Measurements from ENCODE around the gene MMP11. TPM values are rescaled to one million over a fixed set of nuclear protein-coding genes. Genes with fewer than 3 reads are reported as not detected.

Gene MMP11
- total RNA-seq, 2 experiments from 2014 or later = 0.70 to 1.0 TPM

DNA sequence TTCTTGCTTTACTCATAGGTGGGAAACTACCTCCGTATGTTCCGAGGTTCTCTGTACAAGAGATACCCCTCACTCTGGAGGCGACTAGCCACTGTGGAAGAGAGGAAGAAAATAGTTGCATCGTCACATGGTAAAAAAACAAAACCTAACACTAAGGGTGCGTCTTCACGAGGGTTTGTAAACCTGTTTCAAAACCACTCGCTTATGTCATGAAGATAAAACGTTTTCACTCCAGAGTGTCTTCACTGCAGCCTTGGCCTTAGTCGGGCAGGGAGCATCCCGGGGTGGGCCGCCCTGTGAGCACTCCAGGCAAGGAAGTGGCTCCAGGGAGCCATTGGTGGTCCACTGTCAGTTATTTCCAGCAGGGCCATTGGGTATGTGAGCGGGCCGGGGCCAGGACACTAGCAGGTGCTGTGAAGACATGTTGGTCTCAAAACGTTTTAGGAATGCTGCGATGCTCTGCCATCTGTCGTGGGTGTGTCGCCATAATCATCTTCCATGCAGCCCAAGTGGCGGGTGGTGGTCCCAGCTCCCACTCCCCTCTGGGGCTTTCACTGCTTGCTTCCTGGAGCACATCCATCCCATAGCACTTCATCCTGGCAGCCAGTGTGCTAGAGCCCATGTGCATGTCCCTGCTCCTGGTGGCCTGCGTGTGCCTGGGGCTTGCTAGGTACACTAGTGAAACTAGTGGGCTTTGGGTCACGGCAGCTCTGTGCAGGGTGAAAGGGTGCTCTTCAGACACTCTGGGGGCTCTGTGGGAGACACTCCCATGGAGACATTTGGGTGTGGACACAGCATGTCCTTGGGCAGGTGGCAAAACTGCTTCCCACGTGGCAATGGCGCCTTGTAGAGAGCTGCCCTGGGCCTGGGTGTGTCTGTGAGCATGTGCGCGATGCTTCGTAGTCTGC is 19.3 kb downstream of the MMP11 start:
- POLR2A ChIA-PET = no interaction called here
- no peak for DNase-seq
- Mint-ChIP-seq H3K27ac (no peak overlapping the region), H3K36me3 (peaks cover 10% of the 10 kb centered on the region), H3K27me3 (no peaks in the 10 kb centered on the region), H3K9me3 (no peaks in the 10 kb centered on the region), H3K4me1 (ENCODE audit: low read depth) (peaks cover 18% of the 10 kb centered on the region), H3K4me3 (no peak overlapping the region)
- intact Hi-C loops (cut with micrococcal nuclease) = no loop called here
- CTCF ChIA-PET = no interaction called here

DNA sequence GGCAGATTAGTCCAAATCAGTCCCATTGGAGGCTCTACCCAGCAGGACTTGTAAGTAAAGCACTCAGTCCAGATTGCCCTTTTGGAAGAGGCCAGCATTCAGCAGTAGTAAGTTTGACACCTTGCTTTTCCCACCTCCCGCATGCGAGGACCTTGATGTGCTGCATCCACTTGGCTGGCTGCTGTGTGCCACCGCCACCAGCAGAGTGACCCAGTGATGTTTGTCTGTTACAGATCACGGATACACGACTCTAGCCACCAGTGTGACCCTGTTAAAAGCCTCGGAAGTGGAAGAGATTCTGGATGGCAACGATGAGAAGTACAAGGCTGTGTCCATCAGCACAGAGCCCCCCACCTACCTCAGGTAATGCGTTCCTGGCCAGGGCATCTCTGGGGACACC is 20.7 kb downstream of the MMP11 start:
- Mint-ChIP-seq H3K9me3 (no peaks in the 10 kb centered on the region), H3K36me3 (peaks cover 15% of the 10 kb centered on the region), H3K27ac (no peak overlapping the region), H3K27me3 (no peaks in the 10 kb centered on the region), H3K4me3 (no peak overlapping the region), H3K4me1 (ENCODE audit: low read depth) (peaks cover 11% of the 10 kb centered on the region)
- intact Hi-C loops (cut with micrococcal nuclease) = no loop called here
- CTCF ChIA-PET = interaction anchor here (0.6 kb wide), 1 partner anchor 72 kb away, joined by 3 read pairs; no protein-coding TSS in a partner anchor
- POLR2A ChIA-PET = no interaction called here
- DNase-seq = no peak

DNA sequence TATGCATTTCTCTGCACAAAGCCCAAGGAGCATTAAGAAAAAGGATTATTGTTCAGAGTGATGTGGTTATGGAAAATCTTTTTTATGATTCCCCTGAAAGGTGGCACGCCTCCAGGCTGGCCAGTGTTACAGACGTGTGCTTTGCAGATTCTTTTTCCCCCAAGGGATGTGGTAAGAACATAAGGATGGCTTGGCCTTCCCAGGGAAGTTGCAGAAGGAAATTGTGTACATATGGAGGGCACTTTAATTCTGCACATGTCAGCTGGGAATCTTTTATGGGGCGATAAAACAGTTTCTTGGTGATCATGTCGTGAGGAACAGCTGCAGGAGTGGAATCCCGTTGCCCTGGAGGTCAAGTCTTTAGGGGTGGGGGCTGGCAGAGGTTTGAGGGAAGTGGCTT is 23.8 kb downstream of the MMP11 start:
- Mint-ChIP-seq H3K27me3 (no peaks in the 10 kb centered on the region), H3K27ac (no peak overlapping the region), H3K4me1 (ENCODE audit: low read depth) (no peaks in the 10 kb centered on the region), H3K9me3 (no peaks in the 10 kb centered on the region), H3K36me3 (peaks cover 28% of the 10 kb centered on the region), H3K4me3 (no peak overlapping the region)
- ChIA-PET CTCF (no interaction called here), POLR2A (no interaction called here)
- intact Hi-C loops (cut with micrococcal nuclease) = no loop called here
- no peak for DNase-seq

DNA sequence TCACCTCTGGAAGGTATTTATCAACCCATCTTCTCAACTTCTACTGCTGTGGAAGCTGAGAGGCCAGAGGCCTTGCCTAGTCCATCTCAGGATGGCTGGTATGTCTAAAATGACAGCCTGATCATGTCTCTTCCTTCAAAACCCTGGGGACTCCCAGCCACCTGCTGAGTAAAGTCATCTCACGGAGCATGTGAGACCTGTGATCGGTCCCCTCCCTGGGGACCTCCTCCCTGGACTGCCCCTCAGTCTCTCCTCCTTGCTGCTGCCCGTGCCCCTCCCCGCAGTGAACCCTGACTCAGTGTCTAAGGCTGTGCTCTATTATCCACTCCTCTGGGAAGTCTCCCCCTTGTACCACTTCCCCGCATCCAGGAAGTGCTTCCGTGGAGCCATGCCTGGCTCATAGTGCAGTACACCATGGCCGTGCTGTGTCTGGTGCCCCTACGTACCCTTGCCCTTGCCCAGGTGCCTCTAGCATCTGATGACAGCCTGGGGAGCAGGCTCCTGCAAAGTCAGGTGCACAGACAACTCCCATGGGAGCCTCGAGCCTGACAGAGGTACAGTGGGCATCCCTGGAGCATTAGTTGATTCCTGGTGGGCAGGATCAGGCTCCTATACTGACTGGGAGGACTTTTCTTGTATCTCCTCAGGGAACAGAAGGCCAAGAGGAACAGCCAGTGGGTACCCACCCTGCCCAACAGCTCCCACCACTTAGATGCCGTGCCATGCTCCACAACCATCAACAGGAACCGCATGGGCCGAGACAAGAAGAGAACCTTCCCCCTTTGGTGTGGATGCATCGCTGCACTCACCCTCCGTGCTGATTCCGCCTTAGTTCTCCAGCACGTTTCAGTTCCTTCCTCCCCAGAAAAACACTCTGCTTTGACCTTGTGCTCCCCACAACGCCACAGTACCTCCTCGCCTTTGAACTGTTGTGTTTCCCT is 27.9 kb downstream of the MMP11 start:
- DNase-seq = no peak
- H3K4me3 Mint-ChIP-seq = no peak overlapping the region
- no peaks in the 10 kb centered on the region for H3K9me3 Mint-ChIP-seq
- intact Hi-C loops (cut with micrococcal nuclease) = no loop called here
- H3K27ac Mint-ChIP-seq = no peak overlapping the region
- ChIA-PET POLR2A (no interaction called here), CTCF (no interaction called here)
- peaks cover 36% of the 10 kb centered on the region for H3K36me3 Mint-ChIP-seq
- H3K27me3 Mint-ChIP-seq = no peaks in the 10 kb centered on the region
- no peaks in the 10 kb centered on the region for H3K4me1 Mint-ChIP-seq (ENCODE audit: low read depth)

DNA sequence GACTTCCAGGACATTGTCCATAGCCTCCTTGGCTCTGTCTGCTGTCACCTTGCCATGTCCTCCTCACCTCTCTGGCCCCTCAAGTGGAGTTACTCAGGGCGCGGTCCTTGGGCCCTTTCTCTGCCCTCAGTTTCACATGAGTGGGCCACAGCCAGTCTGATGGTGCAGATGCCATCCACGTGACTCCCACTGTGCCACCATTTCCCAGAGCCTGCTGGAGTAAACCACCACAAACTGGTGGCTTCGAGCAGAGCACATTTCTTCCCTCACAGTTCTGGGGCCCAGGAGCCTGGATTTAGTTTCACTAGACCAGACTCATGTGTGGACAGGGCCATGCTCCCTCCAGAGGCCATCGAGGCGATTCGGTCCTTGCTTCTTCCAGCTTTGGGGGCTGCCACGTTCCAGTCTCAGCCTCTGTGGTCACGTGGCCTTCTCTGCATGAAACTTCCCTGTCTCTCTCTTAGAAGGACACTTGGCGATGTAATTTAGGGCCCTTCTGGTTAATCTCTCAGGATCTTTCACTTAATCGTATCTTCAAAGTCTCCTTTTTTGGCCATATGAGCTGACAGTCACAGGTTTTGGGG is 28.7 kb downstream of the MMP11 start:
- Mint-ChIP-seq H3K27me3 (no peaks in the 10 kb centered on the region), H3K4me3 (no peak overlapping the region), H3K36me3 (peaks cover 32% of the 10 kb centered on the region), H3K9me3 (no peaks in the 10 kb centered on the region), H3K4me1 (ENCODE audit: low read depth) (no peaks in the 10 kb centered on the region), H3K27ac (no peak overlapping the region)
- CTCF ChIA-PET = no interaction called here
- intact Hi-C loops (cut with micrococcal nuclease) = no loop called here
- DNase-seq = no peak
- POLR2A ChIA-PET = no interaction called here

DNA sequence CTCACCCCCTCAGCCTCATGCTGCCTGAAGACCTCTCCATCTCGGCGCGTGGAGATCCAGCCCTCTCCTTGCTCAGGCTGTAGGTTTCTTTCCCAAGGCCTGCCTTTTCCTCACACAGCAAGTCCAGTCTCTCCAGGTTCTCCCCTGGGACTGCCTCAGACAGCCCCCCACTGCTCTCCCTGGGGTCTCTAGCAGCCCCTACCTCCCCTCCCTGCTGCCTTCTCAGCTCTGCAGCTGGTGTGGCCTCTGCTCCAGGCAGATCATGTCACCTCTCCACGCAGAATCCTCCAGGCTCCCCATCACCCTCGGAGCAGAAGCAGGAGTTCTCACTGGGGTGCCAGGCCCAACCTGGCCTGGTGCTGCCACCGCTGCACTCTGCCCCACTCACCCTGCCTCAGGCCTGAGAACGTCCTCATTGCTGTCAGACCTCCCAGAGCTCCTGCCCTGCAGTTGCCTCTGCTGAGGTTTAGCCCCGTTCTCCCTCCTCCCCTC is 29.3 kb downstream of the MMP11 start:
- intact Hi-C loops (cut with micrococcal nuclease) = no loop called here
- Mint-ChIP-seq H3K9me3 (no peaks in the 10 kb centered on the region), H3K4me1 (ENCODE audit: low read depth) (no peaks in the 10 kb centered on the region), H3K4me3 (no peak overlapping the region), H3K27me3 (no peaks in the 10 kb centered on the region), H3K36me3 (peaks cover 28% of the 10 kb centered on the region), H3K27ac (no peak overlapping the region)
- no peak for DNase-seq
- POLR2A ChIA-PET = no interaction called here
- CTCF ChIA-PET = no interaction called here

DNA sequence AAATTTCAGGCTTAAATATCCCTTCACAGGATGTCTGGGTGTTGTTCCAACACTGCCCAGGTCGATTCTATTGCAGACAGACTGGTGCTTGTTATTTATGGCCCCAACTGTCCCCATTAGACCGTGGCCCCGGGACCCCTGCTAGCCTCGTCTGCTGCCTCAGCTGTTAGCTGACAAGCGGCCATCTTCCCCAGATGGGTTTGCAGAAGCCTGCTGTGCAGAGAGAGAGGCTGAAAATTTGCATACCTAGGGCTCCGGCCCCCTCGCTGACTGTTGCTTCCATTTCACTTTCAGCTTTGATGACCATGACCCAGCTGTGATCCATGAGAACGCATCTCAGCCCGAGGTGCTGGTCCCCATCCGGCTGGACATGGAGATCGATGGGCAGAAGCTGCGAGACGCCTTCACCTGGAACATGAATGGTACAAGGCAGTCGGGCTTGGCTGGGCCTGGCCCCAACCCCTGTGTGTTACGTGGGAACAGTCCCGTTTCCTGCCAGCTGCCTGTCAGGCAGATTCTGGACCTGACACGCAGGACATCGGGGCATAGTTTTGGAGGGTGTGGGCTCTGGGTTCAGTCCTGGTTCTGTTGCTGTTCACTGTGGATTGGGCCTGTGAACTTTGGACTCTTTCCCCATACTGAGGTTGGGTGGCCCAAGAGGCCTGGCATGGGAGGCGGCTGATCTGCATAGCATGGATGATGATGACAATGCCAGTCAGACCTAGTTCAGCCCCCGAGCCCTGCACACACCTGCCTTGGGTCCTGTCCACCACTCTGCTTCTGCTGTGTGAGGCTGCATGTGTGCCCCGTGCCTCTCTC is 30.6 kb downstream of the MMP11 start:
- H3K9me3 Mint-ChIP-seq = no peaks in the 10 kb centered on the region
- H3K27ac Mint-ChIP-seq = no peak overlapping the region
- H3K4me3 Mint-ChIP-seq = no peak overlapping the region
- no peak for DNase-seq
- H3K27me3 Mint-ChIP-seq = no peaks in the 10 kb centered on the region
- intact Hi-C loops (cut with micrococcal nuclease) = no loop called here
- ChIA-PET CTCF (no interaction called here), POLR2A (interaction anchor here (0.6 kb wide), 1 partner anchor 654 kb away, joined by 3 read pairs; no protein-coding TSS in a partner anchor)
- H3K36me3 Mint-ChIP-seq = peaks cover 28% of the 10 kb centered on the region
- H3K4me1 Mint-ChIP-seq (ENCODE audit: low read depth) = no peaks in the 10 kb centered on the region

DNA sequence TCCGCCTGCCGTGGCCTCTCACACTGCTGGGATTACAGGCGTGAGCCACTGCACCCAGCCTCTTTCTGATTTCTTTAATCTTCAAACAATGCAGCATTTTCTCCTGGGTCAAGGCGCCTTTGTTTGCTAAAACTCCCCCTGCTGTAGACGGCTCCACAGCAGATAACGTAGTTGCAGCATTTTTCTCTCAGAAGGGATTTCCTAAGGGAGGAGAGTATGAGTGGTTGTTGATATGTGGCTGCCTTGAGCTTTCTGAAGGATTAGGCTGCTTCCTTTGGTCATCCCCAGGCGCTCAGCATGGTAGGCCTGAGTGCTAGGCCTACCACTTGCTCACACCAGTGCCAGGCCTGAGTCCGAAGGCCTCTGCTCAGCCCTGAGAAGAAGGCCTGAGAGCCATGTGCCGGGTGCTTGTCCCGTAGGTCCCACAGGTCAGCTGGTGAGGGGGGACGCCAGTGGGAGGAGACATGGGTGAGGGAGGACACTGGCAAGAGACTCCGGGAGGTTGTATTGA is 32.2 kb downstream of the MMP11 start:
- H3K27me3 Mint-ChIP-seq = no peaks in the 10 kb centered on the region
- H3K36me3 Mint-ChIP-seq = peaks cover 25% of the 10 kb centered on the region
- DNase-seq = no peak
- no peaks in the 10 kb centered on the region for H3K9me3 Mint-ChIP-seq
- POLR2A ChIA-PET = no interaction called here
- no peaks in the 10 kb centered on the region for H3K4me1 Mint-ChIP-seq (ENCODE audit: low read depth)
- CTCF ChIA-PET = no interaction called here
- no peak overlapping the region for H3K4me3 Mint-ChIP-seq
- no peak overlapping the region for H3K27ac Mint-ChIP-seq
- intact Hi-C loops (cut with micrococcal nuclease) = no loop called here

DNA sequence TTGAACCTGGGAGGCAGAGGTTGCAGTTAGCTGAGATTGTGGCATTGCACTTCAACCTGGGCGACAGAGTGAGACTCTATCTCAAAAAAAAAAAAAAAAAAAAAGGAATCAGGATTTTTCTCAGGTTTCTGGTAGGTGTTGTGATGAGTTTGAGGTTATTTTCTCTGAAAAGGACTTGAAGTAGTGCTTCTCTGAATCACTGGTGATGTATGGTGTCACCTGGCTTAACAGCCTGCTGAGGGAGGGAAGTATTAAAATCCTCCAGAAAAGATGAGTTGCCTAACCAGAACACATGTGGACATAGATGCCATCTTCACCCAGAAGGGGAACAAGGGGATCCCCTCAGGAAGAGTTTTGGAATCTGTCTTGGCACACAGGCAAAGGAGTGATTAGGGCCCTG is 34.2 kb downstream of the MMP11 start:
- peaks cover 18% of the 10 kb centered on the region for H3K36me3 Mint-ChIP-seq
- ChIA-PET POLR2A (no interaction called here), CTCF (no interaction called here)
- no peak overlapping the region for H3K27ac Mint-ChIP-seq
- H3K4me3 Mint-ChIP-seq = no peak overlapping the region
- no peaks in the 10 kb centered on the region for H3K4me1 Mint-ChIP-seq (ENCODE audit: low read depth)
- intact Hi-C loops (cut with micrococcal nuclease) = no loop called here
- DNase-seq = no peak
- no peaks in the 10 kb centered on the region for H3K9me3 Mint-ChIP-seq
- no peaks in the 10 kb centered on the region for H3K27me3 Mint-ChIP-seq

DNA sequence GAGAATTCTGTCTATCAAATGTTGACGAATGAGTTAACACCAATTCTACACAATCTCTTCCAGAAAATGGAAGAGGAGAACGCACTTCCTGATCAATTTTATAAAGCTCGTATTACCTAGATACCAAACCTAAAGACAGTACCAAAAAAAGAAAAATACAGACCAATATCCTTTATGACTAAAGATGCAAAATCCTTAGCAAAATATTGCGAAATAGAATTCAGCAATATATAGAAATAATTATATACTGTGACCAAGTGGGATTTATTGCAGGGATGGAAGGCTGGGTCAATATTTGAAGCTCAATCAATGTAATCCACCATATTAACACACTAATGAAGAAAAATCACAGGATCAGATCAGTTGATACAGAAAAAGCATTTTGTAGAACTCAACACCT is 39.7 kb downstream of the MMP11 start:
- Mint-ChIP-seq H3K27me3 (no peaks in the 10 kb centered on the region), H3K36me3 (peaks cover 26% of the 10 kb centered on the region), H3K27ac (no peak overlapping the region), H3K4me3 (no peak overlapping the region), H3K4me1 (ENCODE audit: low read depth) (no peaks in the 10 kb centered on the region), H3K9me3 (no peaks in the 10 kb centered on the region)
- CTCF ChIA-PET = interaction anchor here (1.3 to 1.4 kb wide), 2 partner anchors 37 to 221 kb away, joined by 3 to 5 read pairs; no protein-coding TSS in a partner anchor
- POLR2A ChIA-PET = no interaction called here
- intact Hi-C loops (cut with micrococcal nuclease) = no loop called here
- no peak for DNase-seq

DNA sequence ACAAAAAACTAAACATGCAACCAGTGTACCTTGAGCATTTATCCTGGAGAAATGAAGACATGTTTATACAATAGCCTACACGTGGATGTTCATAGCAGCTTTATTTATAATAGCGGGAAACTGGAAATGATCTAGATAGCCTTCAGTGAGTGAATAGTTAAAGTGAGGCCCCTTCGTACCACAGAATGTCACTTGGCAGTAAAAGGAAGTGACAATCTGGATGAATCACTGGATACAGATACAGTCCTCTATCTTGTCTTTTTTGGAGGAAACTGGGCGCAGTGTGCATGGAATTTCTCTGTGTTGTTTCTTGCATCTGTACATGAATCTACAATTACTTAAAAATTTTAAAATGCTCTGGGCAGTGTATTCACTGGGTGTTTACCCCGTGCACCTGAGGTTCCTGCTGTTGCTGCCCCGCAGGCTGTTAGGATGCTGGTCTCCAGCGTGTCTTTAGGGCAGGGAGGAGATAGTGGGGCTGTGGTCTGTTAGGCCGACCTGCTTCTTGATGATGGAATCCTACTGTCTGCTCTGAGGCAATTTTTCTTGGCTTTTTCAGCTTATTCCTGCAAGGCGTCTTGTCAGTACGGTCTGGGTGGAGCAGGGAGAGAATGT is 43.0 kb downstream of the MMP11 start:
- DNase-seq = no peak
- intact Hi-C loops (cut with micrococcal nuclease) = no loop called here
- H3K36me3 Mint-ChIP-seq = peaks cover 34% of the 10 kb centered on the region
- ChIA-PET CTCF (no interaction called here), POLR2A (no interaction called here)
- H3K4me1 Mint-ChIP-seq (ENCODE audit: low read depth) = peaks cover 3% of the 10 kb centered on the region
- no peak overlapping the region for H3K4me3 Mint-ChIP-seq
- H3K27me3 Mint-ChIP-seq = no peaks in the 10 kb centered on the region
- H3K9me3 Mint-ChIP-seq = no peaks in the 10 kb centered on the region
- no peak overlapping the region for H3K27ac Mint-ChIP-seq

Measured in activated CD4-positive, alpha-beta memory T cell treated with anti-CD3 and anti-CD28 coated beads for 36 hours (primary cell).